ENCODE results near the gene ONECUT3.

DNA sequence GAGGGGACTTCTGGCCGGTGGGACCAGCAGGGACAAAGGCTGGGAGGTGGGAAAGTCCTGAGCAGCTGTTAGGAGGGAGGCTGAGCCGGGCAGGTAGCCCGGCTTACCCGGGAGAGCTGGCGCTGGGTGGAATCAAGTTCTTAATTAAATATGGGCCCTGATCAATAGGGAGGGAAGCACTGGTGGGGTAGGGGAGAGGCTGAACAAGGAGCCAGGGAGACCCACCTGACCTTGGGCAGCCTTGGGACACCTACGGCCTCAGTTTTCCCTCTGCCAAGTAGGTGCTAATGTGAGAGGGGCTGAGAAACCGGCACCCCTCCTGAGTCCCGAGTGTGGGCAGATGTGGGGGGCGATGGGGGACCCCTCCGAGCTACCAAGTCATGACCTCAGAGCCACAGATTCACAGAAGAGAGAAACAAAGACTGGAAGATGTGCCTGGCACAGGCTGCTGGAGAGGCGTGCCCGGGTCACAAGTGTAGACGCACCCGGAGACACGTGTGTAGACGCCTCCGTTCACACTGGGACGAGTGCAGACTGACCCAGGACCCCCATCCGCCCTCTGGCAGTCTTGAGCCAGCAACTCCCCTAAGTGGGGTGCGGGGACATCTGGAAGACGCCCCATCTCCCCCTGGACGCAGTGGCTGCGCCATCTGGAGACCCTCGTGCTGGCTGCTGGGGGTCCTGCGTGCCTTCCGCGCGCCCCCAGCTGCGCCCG lies 8.4 kb downstream of the ONECUT3 start:
- TF ChIP-seq CTCF (IDR thresholded peaks at IDR 0.05; ENCODE audit: low read depth, low read length) (no peak), EZH2phosphoT487 (IDR thresholded peaks at IDR 0.05; ENCODE audit: low read depth) (no peak)
